SH-SY5Y (cell line): ENCODE measurements around the gene TIAM2.

Source experiments
- GATA2 ChIP-seq: IDR thresholded peaks from 2 replicates; pipeline ENCODE4 v1.6.1; 2011; ENCODE audit warnings: mild to moderate bottlenecking, low read depth, low read length
- GATA3 ChIP-seq: IDR thresholded peaks from 2 replicates; pipeline ENCODE4 v1.6.1; 2011; ENCODE audit warnings: low read depth, mild to moderate bottlenecking, low read length, moderate library complexity

DNA sequence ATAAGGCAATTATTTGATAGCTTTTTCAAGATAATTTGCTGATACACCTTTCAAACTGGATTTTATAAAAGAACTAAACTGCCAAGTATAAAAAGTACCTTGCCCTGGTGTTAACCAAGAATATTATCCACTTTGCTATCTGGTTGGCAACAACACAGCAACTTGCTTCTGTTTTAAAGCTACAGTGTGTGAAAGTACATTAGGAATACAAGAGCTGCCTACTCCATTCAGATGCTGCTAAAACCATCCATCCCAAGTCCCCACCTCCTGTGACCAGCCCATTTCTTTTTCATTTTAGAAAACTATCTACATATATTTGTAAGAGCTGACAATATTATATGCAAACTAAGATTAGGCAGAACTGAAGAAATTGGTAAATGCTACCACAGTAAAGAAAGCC, 281.5 kb downstream of the TIAM2 start:
- TF ChIP-seq GATA2 (no peak), GATA3 (no peak)
